HG03095 (cell line): ENCODE measurements around the gene RSRC1.
"Not testable (repeated sequence)": the region's sequence is repeated elsewhere in the genome, so short reads cannot be mapped to it uniquely, and the experiment has no call there.

Experiments
- ATAC-seq: cut with Tn5 transposase; IDR thresholded peaks from one replicate; pipeline ENCODE4 v1.9.1; 2021; ENCODE audit warnings: moderate library complexity; ENCODE audit not compliant: unreplicated experiment

Gene RSRC1

GRCh38 chr3:158098834-158099424, 11.0 kb upstream of the RSRC1 start:
- no peak for ATAC-seq

GRCh38 chr3:158100681-158101080, 9.2 kb upstream of the RSRC1 start:
- ATAC-seq: no peak

- no peak for ATAC-seq
Observed at GRCh38 chr3:158101335-158102241, 8.3 kb upstream of the RSRC1 start.

DNA sequence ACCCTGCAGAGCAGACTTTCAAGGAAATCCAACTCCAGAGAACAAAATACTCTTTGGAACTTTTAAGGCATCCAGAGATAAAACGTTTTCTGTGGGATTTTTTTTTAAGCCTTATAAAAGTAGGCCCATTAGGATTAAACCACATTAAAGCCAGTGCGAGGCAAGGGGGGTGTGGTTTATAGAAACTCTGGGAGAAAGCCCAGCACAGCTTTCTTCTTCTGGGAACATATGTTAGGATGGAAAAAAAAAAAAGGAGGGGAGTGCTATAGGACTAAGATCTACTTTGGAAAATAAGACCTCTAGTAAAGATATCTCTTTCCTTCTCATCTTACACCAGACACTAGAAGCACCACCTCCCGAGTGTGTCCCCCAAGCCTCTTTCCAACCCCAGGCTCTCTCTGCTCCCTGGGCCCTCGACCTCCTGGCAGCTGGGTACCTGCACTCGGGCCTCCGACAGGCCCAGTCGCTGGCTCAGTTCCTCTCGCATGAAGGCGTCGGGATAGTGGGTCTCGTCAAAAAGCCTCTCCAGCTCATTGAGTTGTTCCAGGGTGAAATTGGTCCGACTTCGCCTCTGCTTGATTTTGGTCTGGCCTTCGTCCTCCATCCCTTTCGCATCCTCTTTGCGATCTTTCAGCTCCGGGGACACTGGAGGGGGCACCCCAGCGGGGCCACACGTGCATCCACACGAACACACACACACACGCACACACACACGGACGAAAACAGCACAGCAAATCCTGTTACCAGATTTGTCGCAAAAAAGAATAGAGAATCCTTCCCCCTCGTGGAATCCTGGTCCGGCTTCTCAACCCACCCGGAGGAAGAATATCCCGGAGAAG, 7.4 kb upstream of the RSRC1 start:
- ATAC-seq: no peak

DNA sequence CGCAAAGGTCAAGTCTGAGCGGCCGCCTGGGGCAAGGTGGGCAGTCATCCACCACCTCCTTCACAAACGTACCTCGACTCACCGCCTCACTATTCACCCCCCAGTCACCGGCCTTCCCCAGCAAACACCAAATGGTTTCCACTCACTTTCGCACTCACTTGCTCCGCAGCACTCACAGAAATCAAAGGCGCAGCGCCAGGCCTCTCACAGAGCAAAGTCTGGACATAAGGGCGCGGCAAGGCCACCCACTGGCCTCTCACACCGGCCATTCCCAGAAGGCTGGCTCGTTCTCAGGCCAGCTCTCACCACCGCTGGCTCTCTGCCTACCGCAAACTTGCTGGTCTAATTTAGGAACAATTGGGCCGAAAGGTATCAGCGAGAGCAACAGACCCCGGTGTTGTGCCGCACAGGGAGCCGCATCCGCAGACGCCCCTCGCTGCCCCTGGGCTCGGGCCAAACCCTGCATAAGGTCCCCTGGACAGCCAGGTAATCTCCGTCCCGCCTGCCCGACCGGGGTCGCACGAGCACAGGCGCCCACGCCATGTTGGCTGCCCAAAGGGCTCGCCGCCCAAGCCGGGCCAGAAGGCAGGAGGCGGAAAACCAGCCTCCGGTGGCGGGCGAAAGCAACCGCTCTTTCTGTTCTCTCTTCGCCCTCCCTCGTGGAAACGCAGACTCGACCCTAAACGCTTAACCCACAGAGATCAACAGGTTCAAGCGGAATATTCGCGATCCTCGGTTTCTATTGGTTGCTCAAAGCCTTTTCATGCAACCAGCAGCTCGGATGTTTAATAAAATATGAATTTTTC, 6.6 kb upstream of the RSRC1 start:
- ATAC-seq: no peak

DNA sequence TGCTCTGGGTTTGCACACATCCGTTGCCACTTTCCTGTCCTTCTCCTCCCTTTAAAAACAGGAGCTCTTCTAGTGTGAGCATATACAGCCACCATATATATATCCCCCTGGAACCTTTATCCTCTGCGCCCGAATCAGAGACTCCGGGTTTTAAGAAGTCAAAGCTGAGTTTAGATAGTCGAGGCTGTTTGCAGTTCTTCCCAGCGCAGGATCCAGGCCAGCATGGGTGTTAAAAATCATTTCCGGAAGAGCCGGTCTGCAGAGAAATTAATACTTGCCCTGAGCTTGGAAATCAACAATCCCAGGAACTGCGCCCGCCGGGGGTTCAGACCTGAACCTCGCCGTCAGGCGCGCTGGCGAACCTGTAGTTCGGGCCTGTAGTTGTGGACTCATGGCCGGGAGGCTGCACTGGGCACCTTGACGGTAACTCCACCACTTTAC, 6.0 kb upstream of the RSRC1 start:
- no peak for ATAC-seq

DNA sequence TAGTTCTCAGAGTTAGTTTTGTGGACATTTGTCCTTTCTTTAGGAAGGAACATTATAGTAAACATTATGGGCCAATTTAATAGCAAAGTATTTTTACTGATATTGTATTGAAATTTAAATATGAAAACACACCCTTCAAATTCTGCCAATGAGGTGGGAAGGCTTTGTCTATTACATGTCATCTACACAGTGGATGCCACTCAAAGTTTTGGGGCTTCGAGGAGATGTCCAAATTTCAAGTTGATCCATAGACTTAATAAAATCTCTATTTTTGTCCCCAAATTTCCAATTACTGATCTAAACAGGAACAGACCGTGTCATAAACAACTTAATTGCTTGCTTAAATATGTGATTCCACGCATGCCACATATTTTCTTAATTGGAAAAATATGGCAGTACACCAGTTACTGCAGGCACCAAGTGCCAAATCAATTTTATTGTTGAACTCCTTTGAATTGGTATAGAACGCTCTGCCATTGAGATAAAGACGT, 5.4 kb upstream of the RSRC1 start:
- ATAC-seq: no peak

- no peak for ATAC-seq
Observed at GRCh38 chr3:158105119-158105709, 4.7 kb upstream of the RSRC1 start.

DNA sequence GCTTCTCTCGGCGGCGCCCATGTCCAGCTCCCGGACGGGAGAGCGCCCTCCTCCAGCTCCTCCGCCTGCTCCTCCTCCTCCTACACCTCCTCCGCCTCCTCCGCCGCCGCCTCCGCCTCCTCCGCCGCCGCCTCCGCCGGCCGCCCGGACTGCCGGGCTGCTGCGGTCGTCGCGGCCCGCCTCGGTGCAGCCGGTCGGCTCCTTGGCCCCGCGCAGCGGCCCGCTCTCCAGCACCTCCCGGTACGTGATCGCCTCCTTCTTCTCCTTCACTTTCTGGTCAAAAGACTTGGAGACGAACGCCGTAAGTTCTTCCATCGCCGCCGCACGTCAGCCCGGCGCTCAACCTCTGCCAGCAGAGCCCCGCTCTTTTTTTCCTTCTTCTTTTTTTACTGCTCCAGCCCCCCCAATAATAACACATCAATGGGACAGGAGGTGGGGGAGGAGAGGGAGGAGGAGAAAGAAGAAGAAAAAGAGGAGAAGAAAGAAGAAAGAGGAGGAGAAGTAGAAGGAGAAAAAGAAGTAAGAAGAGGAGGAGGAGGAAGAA, 4.1 kb upstream of the RSRC1 start:
- no peak for ATAC-seq

DNA sequence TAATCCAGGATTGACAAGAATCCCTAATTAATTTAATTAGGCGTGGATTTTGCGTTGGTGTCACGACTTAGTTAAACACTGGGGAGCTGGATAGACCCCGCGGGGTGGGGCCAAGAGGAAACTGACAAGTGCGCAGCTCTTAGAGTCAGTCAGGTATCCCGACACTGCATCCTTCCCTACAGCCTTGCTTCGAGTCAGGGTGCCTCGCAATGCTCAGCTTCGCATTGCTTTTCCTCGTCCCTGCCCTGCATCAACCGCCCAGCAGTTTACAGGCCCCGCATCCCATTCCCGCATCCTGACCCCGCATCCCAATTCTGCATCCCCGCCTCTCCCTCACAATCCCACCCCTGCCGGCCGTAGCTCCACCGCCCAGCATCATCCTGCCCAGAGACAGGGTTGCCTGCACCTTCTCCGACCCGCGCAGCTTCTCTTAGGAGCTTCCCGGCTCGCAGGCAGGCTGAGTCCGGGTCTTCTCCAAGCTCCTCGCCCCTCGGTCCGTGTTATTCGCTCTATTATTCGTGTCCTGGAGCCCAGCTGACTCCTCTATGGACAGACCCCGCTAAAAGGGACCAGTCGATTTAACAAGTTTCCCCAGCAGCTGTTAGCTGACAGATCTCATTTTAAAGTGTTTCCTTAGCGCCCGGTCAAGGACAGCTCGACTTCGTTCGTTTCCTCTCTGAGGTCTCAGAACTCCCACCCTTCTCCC, 3.0 kb upstream of the RSRC1 start:
- no peak for ATAC-seq

DNA sequence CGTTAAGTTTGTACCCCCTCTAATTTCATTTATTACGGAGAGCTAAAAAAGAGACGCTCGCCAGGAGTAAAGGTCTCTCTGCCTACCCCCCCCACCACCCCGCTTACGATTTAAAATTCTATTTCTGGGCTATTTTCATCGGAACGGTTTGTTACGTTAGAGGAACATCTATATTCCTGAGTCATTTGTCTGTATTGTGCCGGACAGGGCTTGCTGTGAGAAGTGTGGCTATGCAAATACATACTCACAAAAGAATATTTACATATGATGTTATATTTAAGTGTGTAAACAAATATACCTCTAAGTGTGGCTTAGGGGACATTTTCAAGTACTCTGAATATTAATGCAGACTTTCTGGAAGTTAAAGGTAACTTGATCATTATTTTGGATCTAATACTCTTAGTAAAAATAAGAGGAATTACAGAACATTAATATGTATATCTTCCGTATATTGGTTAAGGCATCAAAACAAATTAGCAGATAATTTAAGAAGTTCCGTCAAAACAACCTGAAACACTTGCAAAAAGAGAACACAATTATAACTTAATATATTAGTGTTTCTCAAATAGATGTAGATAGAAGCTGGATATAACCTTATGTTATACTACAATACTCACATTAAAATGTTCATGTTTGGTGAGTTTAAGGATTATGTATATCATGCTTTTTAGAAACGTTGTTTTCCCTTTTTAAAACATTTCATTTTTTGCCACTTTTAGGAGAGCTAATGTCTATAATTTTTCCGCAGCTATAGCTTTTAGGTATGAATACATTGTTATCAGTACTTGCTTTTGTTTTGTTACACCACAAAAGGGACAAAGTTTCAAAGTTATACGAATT, 2.1 kb upstream of the RSRC1 start:
- ATAC-seq: no peak

DNA sequence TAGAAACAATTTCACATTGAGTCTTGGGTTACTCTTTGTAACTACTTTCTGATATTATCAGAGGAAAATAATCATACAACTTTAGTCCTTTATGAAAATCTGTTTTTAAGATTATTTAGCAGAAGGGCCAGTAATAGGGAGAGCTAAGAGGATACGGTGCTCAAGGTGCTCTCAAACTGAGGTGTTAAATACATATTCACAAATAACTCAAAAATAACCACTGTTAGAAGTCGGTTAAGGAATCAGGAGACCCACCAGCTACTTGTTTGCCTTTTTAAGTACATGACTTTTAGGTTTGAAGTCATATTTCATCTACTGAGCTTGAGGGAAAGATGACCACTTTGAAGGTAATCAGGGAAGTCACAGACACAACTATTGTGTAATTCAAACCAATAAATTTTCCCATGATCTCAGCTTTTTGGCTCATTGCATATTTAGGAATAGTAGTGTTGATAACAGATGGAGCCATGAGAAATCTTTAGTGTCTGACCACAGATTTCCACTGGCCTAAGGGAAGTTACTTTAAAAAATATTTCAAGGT, 1.4 kb upstream of the RSRC1 start:
- no peak for ATAC-seq

- ATAC-seq: peak; percentile 8
Observed at GRCh38 chr3:158109295-158109803, 540 bp upstream of the RSRC1 start.

DNA sequence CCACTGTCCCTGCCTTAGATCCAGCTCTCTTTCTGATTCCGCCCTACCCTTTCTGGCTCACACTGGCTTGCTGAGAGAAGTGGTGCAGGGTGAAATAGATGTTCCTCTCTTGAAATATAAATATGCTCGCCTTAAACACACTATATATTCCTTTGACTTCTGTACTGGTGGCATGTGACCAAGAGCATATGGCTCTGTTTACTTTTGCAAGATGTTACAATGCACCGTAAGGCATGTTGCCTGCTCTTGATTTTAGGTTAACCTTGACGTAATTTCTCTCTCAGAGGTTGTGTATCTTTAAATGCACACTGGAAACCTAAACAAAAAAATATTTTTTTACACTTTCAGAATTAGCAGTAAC, 749 bp downstream of the RSRC1 start:
- no peak for ATAC-seq

GRCh38 chr3:158111861-158112260, 2.0 kb downstream of the RSRC1 start:
- no peak for ATAC-seq

DNA sequence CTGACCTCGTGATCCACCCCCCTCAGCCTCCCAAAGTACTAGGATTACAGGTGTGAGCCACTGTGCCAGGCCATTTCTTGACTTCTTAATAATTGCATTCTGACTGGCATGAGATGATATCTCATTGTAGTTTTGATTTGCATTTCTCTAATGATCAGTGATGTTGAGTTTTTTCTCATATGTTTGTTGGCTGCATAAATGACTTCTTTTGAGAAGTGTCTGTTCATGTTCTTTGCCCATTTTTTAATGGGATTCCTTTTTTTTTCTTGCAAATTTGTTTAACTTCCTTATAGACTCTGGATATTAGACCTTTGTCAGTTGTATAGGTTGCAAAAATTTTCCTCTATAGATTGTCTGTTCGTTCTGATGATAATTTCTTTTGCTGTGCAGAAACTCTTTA, 3.7 kb downstream of the RSRC1 start:
- ATAC-seq: not testable (repeated sequence)

DNA sequence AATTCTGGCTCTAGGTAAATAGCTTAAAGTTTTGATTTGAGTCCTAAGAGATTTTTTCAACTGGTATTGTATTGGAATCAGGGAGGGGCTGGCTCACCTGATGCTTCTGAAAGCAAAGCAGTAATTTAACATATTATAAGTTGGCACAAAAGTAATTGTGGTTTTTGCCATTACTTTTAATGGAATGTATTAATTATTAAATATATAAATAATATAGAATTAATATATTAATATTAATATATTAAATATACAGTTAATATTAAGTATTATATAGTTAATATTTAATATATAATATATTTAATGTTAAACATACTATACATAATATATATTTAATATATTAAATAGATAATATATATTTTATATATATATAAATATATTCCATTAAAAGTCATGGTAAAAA, 10.4 kb downstream of the RSRC1 start:
- no peak for ATAC-seq

DNA sequence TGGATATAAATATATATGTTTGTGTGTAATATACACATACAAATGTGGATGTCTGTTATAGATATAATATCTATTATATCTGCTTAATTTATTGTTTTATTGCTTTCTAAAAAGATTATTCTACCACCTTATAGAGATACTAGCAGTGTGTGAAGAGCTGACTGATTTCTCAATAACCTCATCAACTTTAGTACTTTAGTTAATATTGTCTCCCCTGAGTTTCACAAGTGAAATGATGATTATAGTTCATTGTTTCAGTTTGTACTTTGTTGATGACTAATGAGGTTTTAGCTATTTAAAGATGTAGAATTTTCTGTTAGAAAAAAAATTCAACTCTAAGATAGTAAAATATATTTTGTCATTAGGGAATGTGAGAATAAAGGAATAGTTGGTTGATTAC, 11.4 kb downstream of the RSRC1 start:
- ATAC-seq: peak; percentile 80
